Tongue (tissue), 2 donors: Measurements from ENCODE around the gene AARSD1. TPM values are rescaled to one million over a fixed set of nuclear protein-coding genes. Genes with fewer than 3 reads are reported as not detected.
"Not testable (repeated sequence)": the region's sequence is repeated elsewhere in the genome, so short reads cannot be mapped to it uniquely, and the experiment has no call there.

ENCODE experiments used
- DNase-seq: peaks from one replicate; pipeline ENCODE4 v3.0.0-alpha.2; 2015
- total RNA-seq: library from RNA; depleted of rRNA; stranded (reverse); fragments of >200 nt; gene quantifications from one replicate; pipeline ENCODE4 v1.2.3, GENCODE V29; 2014

The AARSD1 gene
- total RNA-seq, 1 donor from 2014 or later = 16.0 TPM

- DNase-seq = peak; percentile 94
Observed at GRCh38 chr17:42980274-42980765, 16.1 kb upstream of the AARSD1 start, which contains the start of gene RUNDC1. RUNDC1 (plus strand) TSS chr17:42980565; CDS start chr17:42980577, 12 bp downstream.

DNA sequence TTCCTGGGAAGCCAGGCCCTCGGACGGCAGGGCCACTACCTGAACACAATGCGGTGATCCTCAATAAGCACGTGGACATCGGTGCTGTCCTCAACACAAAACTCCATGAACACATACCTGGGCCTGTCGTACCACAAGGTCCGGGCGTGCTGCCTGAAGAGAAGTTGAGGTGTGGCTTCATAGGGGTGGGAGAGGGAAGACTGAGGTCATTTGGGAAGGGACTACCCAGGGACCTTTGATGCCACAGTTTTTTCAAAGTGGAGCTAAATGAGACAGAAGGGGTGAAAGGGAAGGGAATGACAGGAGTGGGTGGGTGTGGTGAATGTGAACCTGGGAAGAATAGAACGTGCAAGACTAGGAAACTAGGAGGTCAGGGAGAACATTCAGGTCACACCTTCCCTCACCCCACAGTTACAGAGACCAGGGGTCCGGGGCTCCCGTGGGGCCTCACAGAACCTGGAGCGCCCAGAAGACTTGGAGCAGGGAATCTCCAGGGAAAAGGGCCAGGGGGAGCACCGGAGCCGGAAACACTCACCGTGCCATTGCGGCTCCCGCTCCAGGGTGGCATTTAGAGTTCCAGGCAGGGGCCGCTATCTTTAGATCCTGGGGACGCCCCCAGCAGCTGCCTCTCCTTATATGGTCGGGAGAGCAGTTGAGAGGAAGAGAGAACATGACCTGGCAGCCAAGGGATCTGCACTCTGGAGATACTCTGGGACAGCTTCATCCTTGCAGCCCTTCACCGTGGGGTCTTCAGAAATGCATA is 15.4 kb upstream of the AARSD1 start, which contains the start of gene PTGES3L:
Gene PTGES3L (minus strand): TSS at position 570 of the 763 bp plus-strand sequence. CDS start 27 bp downstream, at position 543.
- peak; percentile 88 for DNase-seq

- not testable (repeated sequence) for DNase-seq
Observed at GRCh38 chr17:42975701-42976100, 11.4 kb upstream of the AARSD1 start.

DNA sequence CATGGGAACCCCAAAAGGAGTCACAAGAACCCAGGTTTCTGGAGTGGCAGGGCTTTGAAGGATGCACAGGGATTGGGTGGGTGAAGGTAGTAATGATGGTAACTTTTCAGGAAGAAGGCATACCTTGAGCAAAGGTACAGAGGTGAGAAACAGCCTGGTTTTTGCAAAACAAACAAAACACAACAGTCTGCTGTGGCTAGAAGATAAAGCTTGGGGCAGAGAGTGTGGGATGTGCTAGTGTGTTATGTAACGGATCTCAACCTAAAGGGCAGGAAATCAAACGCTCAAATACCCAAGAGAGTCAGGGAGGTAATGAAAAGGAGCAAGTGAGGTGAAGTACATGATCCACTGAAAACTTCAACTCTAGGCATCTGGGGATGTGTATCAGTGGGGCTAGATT is 11.0 kb upstream of the AARSD1 start:
- no peak for DNase-seq

GRCh38 chr17:42973323-42973722 is 9.1 kb upstream of the AARSD1 start:
- not testable (repeated sequence) for DNase-seq

DNA sequence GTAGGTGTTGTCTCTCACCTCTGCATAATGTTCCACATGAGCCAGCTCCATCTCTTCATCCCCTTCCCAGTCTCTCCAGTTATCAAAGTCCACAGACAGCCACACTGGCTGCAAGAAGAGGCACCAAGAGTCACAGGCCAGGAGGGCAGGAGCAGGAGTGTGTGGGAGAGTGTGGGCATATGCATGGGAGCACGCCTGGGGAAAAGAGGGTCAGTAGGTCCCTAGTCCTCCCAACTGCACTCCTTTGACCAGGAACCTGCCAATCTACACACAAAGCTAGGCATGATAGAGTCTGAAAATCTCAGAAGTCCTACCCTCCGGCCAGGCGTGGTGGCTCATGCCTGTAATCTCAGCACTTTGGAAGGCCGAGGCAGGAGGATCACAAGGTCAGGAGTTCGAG is 7.3 kb upstream of the AARSD1 start:
- no peak for DNase-seq

- DNase-seq = no peak
Observed at GRCh38 chr17:42969001-42969581, 4.8 kb upstream of the AARSD1 start.

GRCh38 chr17:42967925-42968324 is 3.7 kb upstream of the AARSD1 start:
- DNase-seq = no peak

DNA sequence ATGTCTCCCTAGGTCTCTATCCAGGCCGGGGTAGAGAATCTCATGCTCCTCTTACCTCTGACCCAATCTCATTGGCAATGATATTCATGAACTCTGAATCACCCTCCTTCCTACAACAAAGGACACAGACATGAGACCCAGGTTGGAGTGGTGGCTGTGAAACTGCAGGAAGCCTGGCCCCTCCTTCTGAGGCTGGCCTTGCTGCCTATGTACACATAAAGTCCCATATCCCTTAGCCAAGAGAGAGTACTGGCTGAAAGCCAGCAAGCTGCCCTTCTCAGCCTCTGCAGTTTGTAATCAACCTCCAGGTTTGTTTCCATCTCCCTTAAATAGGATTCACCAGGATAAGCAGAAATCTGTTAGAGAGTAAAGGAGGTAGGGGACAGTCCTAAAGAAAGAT is 10.6 kb downstream of the AARSD1 start:
- DNase-seq = no peak

DNA sequence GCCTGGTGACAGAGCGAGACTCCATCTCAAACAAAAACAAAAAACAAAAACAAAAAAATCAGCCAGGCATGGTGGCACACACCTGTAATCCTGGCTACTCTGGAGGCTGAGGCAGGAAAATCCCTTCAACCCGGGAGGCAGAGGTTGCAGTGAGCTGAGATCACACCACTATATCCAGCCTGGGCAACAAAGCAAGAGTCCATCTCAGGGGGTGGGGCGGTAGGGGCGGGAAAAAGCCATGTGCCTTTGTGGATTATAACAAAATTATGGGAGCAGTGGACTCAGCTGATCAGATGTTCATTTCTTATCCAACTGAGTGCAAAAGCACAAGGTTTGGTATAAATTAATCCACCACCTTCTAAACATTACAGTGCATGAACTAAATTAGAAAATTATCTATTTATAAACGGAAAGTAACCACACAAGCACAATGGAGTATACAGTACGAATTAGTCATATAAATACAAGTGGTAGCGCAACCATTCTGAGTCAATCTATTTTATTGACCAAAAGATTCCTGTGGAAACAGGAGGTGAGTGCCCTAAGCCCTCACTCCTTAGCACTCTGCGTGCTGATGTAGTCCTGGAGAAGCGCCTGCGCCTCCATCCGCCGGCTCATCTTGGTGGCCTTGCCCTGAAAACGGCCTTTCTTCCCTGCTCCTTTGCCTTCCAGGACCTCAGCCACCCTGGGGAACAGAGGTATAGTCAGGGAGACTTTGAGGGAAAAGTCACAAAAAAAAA is 14.0 kb downstream of the AARSD1 start:
- DNase-seq = no peak

DNA sequence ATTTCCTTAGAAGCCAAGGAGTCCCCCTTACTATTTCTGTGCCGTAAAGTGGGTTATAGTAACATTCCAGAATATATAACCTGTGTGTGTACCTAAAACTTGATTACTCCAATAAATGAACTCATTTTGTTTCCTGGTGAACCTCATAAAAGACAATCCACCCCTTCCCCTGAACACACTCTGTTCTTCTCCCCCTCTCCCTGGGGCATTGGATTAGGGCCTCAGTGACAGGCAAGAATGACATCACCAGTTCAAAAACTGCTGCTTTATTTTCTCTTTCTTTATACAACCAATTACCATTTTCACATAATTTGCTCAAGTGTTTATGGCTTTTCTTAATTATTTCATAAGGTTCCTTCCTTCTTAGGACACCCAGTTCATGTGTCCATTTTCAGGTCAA is 17.4 kb downstream of the AARSD1 start:
- DNase-seq = no peak

- DNase-seq = no peak
Observed at GRCh38 chr17:42944211-42944610, 20.0 kb downstream of the AARSD1 start.

DNA sequence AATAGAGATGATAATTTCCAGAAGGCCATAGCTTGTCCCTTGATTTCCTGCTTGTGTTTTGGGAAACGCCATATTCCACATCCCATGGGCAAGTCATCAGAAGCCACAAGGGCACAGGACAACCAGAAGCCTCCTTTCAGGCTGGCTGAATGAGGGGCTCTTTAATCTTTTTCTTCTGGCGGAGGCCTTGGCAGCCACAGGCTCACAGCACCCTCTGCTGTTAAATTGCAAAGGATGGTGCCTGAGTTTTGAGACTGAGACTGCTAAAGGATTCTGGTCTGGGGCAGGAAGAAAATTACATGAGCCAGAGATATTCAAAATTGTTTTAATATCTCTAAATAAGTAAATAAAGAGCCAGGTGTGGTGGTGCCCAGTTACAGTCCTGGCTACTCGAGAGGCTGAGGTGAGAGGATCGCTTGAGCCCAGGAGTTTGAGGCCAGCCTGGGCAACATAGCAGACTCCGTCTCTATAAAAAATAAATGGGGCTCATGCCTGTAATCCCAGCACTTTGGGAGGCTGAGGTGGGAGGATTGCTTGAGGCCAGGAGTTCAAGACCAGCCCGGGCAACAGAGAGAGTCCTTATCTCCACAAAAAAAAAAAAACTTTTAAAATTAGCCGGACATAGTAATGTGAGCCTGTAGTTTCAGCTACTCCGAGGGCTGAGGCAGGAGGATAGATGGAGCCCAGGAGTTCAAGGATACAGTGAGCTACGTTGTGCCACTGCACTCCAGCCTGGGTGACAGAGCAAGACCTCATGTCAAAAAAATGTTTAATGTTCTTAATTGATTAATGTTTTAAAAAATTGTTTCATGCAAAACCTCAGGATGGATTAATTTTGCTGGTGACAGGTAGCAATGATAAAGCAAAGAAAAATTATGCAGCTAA is 26.3 kb downstream of the AARSD1 start:
- DNase-seq = peak; percentile 76

- no peak for DNase-seq
Observed at GRCh38 chr17:42929497-42929844, 34.8 kb downstream of the AARSD1 start.

GRCh38 chr17:42928714-42929496 is 35.3 kb downstream of the AARSD1 start:
- peak; percentile 55 for DNase-seq

DNA sequence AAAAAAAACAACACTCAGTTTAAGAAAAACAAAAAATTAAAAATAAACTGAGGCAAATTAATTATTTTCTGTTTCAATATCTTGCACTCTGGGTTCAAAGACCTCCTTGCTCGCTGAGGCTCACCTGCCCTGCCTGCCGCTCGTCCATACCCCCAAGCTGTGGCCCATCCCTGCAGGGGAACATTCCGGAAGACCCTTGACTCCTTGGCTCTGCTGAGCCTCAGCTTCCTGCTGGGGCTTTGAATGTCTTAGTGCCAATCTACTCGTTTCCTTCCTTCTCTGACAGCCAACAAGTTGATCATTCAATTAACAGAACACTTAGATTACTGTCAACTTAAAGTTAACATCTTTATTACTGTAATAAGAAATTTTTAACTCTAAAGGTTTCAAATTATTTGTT is 39.4 kb downstream of the AARSD1 start:
- DNase-seq = no peak

DNA sequence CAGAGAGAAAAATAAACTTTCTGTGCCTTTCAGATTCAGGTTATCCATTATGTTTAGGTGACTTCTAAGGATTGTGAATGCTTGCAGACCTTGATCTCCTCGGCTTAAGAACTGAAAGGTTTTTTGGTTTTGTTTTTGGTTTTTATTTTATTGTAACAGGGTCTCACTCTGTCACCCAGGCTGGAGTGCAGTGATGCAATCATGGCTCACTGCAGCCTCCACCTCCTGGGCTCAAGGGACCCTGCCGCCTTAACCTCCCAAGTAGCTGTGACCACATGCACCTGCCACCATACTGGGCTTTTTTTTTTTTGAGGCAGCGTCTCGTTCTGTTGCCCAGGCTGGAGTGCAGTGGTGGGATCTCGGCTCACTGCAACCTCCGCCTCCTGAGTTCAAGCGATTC is 40.8 kb downstream of the AARSD1 start:
- DNase-seq = not testable (repeated sequence)

DNA sequence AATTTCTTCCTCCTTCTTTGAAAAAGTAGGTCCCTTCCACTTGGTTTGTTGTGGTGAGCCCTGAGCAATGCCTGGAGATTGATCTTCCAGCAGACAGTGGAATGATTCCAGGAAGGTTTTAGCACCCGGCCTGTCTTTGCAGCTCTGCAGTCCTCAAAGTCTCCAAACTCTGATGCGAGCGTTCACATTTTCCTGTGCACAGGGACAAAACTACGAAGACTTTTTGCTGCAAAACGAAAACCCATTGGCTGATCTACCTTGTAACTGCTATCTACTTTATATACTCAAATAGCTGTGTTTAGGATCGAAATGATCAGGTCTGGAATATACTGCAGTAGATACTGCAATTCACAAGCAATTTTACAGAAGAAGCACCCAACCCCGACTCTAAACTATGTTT is 42.0 kb downstream of the AARSD1 start:
- DNase-seq = no peak

DNA sequence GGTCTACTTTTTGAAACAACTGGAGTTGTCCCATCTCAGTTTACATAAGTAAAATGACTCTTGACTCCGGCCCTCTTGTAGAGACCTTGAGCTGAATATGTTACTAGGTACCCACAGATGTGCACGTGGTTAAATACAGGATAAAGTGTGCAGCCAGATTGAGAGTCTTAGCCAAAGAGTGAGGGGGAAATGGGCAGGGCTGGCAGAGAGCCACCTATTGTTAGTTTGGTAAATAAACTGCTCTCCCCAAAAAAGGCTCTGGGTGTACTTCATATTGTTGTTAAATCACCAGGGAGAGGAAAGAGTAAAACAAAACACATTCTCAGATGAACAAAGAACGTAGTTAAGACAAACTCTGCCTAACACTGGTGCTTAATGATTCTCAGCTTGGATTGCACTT is 43.3 kb downstream of the AARSD1 start:
- peak; percentile 28 for DNase-seq

- DNase-seq = no peak
Observed at GRCh38 chr17:42920106-42920900, 44.0 kb downstream of the AARSD1 start.
